ENCODE data around the gene IGSF22. TPM values are rescaled to one million over a fixed set of nuclear protein-coding genes. Genes with fewer than 3 reads are reported as not detected.
"Not testable (repeated sequence)": the region's sequence is repeated elsewhere in the genome, so short reads cannot be mapped to it uniquely, and the experiment has no call there.

The IGSF22 gene
- total RNA-seq, 1 donor from 2014 or later, result 1.2 TPM

DNA sequence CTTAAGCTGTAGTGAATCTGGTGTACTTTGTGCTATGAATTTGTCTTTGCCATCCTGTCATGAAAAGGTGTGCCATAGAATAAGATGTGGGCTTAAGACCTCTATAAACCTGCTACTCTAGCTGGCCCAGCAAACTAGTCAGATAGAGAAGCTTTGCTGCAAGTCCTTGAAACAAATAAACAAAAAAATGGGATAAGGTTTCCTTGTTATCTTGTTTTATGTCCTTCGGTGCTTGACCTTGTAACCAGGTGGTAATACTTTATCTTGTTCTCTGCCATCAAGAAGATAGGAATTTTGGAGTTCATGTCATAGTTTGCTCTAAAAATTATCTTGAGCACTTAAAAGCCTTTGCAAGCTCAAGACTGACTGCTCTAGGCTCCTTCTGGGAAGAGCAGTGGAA is 41.7 kb downstream of the IGSF22 start:
- ATAC-seq (no peak), DNase-seq (no peak)
- Histone ChIP-seq H3K36me3 (no peaks in the 10 kb centered on the region), H3K27ac (no peak overlapping the region), H3K4me3 (no peak overlapping the region), H3K9me3 (no peaks in the 10 kb centered on the region), H3K27me3 (no peaks in the 10 kb centered on the region), H3K4me1 (no peaks in the 10 kb centered on the region)
- intact Hi-C loops (cut with DNase I), result no loop called here
- TF ChIP-seq, protein P1, sequence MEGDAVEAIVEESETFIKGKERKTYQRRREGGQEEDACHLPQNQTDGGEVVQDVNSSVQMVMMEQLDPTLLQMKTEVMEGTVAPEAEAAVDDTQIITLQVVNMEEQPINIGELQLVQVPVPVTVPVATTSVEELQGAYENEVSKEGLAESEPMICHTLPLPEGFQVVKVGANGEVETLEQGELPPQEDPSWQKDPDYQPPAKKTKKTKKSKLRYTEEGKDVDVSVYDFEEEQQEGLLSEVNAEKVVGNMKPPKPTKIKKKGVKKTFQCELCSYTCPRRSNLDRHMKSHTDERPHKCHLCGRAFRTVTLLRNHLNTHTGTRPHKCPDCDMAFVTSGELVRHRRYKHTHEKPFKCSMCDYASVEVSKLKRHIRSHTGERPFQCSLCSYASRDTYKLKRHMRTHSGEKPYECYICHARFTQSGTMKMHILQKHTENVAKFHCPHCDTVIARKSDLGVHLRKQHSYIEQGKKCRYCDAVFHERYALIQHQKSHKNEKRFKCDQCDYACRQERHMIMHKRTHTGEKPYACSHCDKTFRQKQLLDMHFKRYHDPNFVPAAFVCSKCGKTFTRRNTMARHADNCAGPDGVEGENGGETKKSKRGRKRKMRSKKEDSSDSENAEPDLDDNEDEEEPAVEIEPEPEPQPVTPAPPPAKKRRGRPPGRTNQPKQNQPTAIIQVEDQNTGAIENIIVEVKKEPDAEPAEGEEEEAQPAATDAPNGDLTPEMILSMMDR (IDR thresholded peaks at IDR 0.05), result no peak

DNA sequence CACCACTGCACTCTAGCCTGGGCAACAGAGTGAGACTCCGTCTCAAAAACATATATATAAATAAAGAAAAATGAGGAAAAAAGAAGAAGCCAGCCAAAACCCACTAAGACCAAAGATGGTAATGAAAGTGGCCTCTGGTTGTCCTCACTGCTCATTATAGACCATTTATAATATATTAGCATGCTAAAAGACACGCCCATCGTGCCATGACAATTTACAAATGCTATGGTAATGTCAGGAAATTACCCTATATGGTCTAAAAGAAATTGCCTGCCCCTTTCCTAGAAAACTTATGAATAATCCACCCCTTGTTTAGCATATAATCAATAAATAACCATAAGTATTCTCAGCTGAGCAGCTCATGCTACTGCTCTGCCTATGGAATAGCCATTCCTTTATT is 43.5 kb downstream of the IGSF22 start:
- ATAC-seq (no peak), DNase-seq (no peak)
- intact Hi-C loops (cut with DNase I), result no loop called here
- TF ChIP-seq, protein P1 (IDR thresholded peaks at IDR 0.05), result no peak
- no peak overlapping the region for H3K4me3 ChIP-seq
- no peak overlapping the region for H3K27ac ChIP-seq
- H3K4me1 ChIP-seq, result no peaks in the 10 kb centered on the region
- H3K27me3 ChIP-seq, result no peaks in the 10 kb centered on the region
- H3K36me3 ChIP-seq, result no peaks in the 10 kb centered on the region
- no peaks in the 10 kb centered on the region for H3K9me3 ChIP-seq

DNA sequence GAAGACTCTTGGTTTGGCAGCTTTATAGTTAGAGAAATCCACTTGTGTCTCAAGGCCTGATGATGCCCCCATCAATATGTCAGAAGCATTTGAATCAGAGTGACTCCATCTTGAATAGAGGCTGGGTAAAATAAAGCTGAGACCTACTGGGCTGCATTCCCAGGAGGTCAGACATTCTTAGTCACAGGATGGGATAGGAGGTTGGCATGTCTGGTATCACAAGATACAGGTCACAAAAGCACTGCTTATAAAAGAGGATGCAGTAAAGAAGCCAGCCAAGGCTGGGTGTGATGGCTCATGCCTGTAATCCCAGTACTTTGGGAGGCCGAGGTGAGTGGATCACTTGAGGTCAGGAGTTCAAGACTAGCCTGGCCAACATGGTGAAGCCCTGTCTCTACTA is 44.0 kb downstream of the IGSF22 start:
- H3K36me3 ChIP-seq; H3K27me3 ChIP-seq; H3K9me3 ChIP-seq; H3K27ac ChIP-seq; H3K4me1 ChIP-seq; H3K4me3 ChIP-seq; intact Hi-C loops (cut with DNase I); DNase-seq; ATAC-seq: not testable (repeated sequence)

DNA sequence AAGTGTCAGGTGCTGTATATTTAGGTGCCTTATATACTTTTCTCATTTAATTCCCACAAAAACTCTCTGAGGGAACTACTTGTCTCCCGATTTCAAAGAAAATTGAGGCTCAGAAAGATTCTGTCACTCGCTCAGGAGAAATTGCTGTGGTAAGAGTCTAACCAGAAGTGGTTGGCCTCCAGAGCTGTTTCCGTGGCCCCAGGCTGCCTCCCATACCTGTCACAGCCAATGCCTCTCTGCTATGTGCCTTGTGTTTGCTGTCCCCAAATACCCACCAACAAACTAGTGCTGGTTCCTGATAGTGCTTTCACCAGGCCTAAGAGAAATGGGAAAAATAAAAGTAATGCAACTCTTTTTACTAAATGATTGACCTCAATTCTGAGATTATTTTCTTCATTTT is 48.4 kb downstream of the IGSF22 start:
- no peak overlapping the region for H3K4me3 ChIP-seq
- no peak for DNase-seq
- intact Hi-C loops (cut with DNase I), result no loop called here
- no peaks in the 10 kb centered on the region for H3K36me3 ChIP-seq
- no peaks in the 10 kb centered on the region for H3K27me3 ChIP-seq
- H3K27ac ChIP-seq, result no peak overlapping the region
- no peaks in the 10 kb centered on the region for H3K4me1 ChIP-seq
- no peaks in the 10 kb centered on the region for H3K9me3 ChIP-seq
- TF ChIP-seq, protein P1 (IDR thresholded peaks at IDR 0.05), result no peak
- ATAC-seq, result no peak

DNA sequence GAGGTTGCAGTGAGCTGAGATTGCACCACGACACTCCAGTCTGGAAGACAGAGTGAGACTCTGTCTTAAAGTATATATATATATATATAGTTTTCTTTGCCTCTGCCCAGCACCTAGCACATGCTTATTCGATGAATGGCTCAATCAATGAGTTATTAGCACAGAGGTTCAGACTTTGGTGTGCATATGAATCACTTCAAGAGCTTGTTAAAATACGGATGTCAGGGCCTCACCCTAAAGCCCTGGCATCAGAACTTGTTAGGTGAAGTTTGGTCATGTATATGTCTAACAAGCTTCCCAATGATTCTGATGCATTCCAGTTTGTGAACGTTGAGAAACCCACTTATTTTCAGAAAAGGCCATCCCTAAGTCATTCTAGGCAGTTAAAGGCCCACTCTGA is 49.2 kb downstream of the IGSF22 start:
- Histone ChIP-seq H3K36me3 (no peaks in the 10 kb centered on the region), H3K27me3 (no peaks in the 10 kb centered on the region), H3K4me1 (no peaks in the 10 kb centered on the region), H3K4me3 (no peak overlapping the region), H3K27ac (no peak overlapping the region), H3K9me3 (no peaks in the 10 kb centered on the region)
- TF ChIP-seq, protein P1 (IDR thresholded peaks at IDR 0.05), result no peak
- intact Hi-C loops (cut with DNase I), result no loop called here
- DNase-seq (no peak), ATAC-seq (no peak)

DNA sequence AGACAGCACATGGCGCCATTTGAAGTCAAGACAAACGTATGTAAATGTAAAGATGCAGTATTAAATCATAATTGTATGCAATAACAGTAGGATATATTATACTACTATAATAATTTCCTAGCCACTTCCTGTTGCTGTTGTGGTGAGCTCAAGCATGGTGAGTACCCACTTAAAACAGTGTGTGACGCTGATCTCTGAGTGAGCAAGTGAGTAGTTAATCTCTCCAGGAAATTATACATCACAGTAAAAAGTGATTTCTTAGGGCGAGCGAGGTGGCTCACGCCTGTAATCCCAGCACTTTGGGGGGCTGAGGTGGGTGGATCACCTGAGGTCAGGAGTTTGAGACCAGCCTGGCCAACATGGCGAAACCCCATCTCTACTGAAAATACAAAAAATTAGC is 53.8 kb downstream of the IGSF22 start:
- intact Hi-C loops (cut with DNase I); H3K27me3 ChIP-seq; H3K4me1 ChIP-seq; DNase-seq; H3K4me3 ChIP-seq; H3K36me3 ChIP-seq; H3K9me3 ChIP-seq; H3K27ac ChIP-seq; ATAC-seq: not testable (repeated sequence)

DNA sequence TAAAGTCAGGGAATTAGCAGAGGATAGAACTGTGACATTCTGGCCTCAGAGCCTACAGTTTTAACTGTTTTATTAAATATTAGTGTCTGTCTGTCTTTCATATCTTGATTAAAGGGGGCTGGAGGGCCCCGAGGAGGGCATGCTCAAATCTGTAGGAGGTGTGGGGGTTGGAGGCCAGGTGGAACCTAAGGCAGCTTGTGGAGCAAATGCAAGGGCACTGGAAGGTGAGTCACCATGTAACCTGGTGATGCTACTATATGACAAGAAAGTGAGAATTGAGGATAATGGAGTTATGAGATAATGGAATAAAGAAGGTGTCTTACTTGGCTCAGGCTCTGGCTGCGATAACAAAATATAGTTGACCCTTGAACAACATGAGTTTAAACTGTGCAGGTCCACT is 54.7 kb downstream of the IGSF22 start:
- ATAC-seq (no peak), DNase-seq (no peak)
- Histone ChIP-seq H3K9me3 (no peaks in the 10 kb centered on the region), H3K27me3 (no peaks in the 10 kb centered on the region), H3K36me3 (no peaks in the 10 kb centered on the region), H3K4me1 (no peaks in the 10 kb centered on the region), H3K4me3 (no peak overlapping the region), H3K27ac (no peak overlapping the region)
- TF ChIP-seq, protein P1 (IDR thresholded peaks at IDR 0.05), result no peak
- intact Hi-C loops (cut with DNase I), result no loop called here

Data from upper lobe of right lung (tissue), 1 donor.